Measurements from ENCODE around the gene UACA. TPM values are rescaled to one million over a fixed set of nuclear protein-coding genes. Genes with fewer than 3 reads are reported as not detected.

UACA gene
- total and polyA plus RNA-seq, 9 of the 15 experiments (the other 6 are each of a cell fraction or from before 2014, with no cell fraction given) = 0.06 to 0.33 (median 0.15) TPM; not detected in 5

- intact Hi-C loops (cut with micrococcal nuclease) (no loop called here), in situ Hi-C loops (cut with MboI) (no loop called here)
- H2AFZ ChIP-seq (ENCODE audit: low read depth, low read length) = no peak overlapping the region
- H3K4me2 ChIP-seq (ENCODE audit: insufficient read depth, low read length) = no peak overlapping the region
- ChIA-PET CTCF (ENCODE audit: low intra/inter-chr PET ratio) (no interaction called here), POLR2A (no interaction called here)
- FAIRE-seq = no peak
- no peaks in the 10 kb centered on the region for H3K9me1 ChIP-seq (ENCODE audit: control insufficient read depth, insufficient read depth, low read length)
- H3K9ac ChIP-seq (ENCODE audit: insufficient read depth in 1 of 2, low read depth in 2 of 2, low read length in 2 of 2) = no peak overlapping the region
- no TSS peak for BruUV-seq (replicated peaks)
- 0% methylated on average over 5 of the region's 5 CpGs for WGBS (ENCODE audit: insufficient coverage, low coverage, missing lambda C conversion rate)
- H3K4me3 ChIP-seq = no peak overlapping the region
- no peak for ATAC-seq
- no peaks in the 10 kb centered on the region for H3K9me3 ChIP-seq (replicated peaks; ENCODE audit: control insufficient read depth, insufficient read depth, low read depth, low read length)
- H3K27ac ChIP-seq (ENCODE audit: extremely low read depth, low read depth, low read length) = no peak overlapping the region
- H3K4me1 ChIP-seq (replicated peaks in 1 of 2; ENCODE audit: control insufficient read depth in 2 of 2, insufficient read depth in 2 of 2, low read length in 2 of 2) = no peaks in the 10 kb centered on the region
- H4K20me1 ChIP-seq (replicated peaks; ENCODE audit: control insufficient read depth, insufficient read depth, low read length) = no peaks in the 10 kb centered on the region
- no peaks in the 10 kb centered on the region for H3K79me2 ChIP-seq (ENCODE audit: control insufficient read depth, insufficient read depth, low read length)
- H3K36me3 ChIP-seq (ENCODE audit: control insufficient read depth, insufficient read depth, low read length) = no peaks in the 10 kb centered on the region
- peaks cover 0 to 8% of the 10 kb centered on the region in 2 experiments; a peak in 2 of 5 replicates for H3K27me3 ChIP-seq (ENCODE audit: control insufficient read depth in 2 of 2, insufficient read depth in 2 of 2, low read length in 2 of 2)
- DNase-seq (ENCODE audit: extremely low read depth in 1 of 4, low spot score in 3 of 4) = no peak
- TF ChIP-seq SOX6 (IDR thresholded peaks at IDR 0.05) (no peak), ARID3B (CRISPR knock-in tag; IDR thresholded peaks at IDR 0.05; ENCODE audit: borderline replicate concordance) (no peak), ZBTB34 (CRISPR knock-in tag; IDR thresholded peaks at IDR 0.05) (no peak), RAD51 (IDR thresholded peaks at IDR 0.05; ENCODE audit: borderline replicate concordance, low read depth) (no peak), NCOA1 (IDR thresholded peaks at IDR 0.05; ENCODE audit: low read depth) (no peak), EP300 (IDR thresholded peaks at IDR 0.05; ENCODE audit: low read length) (no peak), ZNF561 (CRISPR knock-in tag; conservative IDR thresholded peaks at IDR 0.05) (no peak), ZNF695 (CRISPR knock-in tag; IDR thresholded peaks at IDR 0.05) (no peak), SMC3 (conservative IDR thresholded peaks at IDR 0.05; ENCODE audit: insufficient read depth, low read depth, low read length) (no peak), STAT5A (IDR thresholded peaks at IDR 0.05; ENCODE audit: borderline replicate concordance, low read length) (no peak)
- TF ChIP-seq, protein P1, sequence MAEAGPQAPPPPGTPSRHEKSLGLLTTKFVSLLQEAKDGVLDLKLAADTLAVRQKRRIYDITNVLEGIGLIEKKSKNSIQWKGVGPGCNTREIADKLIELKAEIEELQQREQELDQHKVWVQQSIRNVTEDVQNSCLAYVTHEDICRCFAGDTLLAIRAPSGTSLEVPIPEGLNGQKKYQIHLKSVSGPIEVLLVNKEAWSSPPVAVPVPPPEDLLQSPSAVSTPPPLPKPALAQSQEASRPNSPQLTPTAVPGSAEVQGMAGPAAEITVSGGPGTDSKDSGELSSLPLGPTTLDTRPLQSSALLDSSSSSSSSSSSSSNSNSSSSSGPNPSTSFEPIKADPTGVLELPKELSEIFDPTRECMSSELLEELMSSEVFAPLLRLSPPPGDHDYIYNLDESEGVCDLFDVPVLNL (CRISPR knock-in tag; IDR thresholded peaks at IDR 0.05; ENCODE audit: low read depth) = no peak
- TF ChIP-seq, protein P2, sequence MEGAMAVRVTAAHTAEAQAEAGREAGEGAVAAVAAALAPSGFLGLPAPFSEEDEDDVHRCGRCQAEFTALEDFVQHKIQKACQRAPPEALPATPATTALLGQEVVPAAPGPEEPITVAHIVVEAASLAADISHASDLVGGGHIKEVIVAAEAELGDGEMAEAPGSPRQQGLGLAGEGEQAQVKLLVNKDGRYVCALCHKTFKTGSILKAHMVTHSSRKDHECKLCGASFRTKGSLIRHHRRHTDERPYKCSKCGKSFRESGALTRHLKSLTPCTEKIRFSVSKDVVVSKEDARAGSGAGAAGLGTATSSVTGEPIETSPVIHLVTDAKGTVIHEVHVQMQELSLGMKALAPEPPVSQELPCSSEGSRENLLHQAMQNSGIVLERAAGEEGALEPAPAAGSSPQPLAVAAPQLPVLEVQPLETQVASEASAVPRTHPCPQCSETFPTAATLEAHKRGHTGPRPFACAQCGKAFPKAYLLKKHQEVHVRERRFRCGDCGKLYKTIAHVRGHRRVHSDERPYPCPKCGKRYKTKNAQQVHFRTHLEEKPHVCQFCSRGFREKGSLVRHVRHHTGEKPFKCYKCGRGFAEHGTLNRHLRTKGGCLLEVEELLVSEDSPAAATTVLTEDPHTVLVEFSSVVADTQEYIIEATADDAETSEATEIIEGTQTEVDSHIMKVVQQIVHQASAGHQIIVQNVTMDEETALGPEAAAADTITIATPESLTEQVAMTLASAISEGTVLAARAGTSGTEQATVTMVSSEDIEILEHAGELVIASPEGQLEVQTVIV (CRISPR knock-in tag; IDR thresholded peaks at IDR 0.05; ENCODE audit: borderline replicate concordance) = no peak
- TF ChIP-seq, protein P3, sequence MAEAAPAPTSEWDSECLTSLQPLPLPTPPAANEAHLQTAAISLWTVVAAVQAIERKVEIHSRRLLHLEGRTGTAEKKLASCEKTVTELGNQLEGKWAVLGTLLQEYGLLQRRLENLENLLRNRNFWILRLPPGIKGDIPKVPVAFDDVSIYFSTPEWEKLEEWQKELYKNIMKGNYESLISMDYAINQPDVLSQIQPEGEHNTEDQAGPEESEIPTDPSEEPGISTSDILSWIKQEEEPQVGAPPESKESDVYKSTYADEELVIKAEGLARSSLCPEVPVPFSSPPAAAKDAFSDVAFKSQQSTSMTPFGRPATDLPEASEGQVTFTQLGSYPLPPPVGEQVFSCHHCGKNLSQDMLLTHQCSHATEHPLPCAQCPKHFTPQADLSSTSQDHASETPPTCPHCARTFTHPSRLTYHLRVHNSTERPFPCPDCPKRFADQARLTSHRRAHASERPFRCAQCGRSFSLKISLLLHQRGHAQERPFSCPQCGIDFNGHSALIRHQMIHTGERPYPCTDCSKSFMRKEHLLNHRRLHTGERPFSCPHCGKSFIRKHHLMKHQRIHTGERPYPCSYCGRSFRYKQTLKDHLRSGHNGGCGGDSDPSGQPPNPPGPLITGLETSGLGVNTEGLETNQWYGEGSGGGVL (CRISPR knock-in tag; IDR thresholded peaks at IDR 0.05) = no peak
- TF ChIP-seq, protein P4, sequence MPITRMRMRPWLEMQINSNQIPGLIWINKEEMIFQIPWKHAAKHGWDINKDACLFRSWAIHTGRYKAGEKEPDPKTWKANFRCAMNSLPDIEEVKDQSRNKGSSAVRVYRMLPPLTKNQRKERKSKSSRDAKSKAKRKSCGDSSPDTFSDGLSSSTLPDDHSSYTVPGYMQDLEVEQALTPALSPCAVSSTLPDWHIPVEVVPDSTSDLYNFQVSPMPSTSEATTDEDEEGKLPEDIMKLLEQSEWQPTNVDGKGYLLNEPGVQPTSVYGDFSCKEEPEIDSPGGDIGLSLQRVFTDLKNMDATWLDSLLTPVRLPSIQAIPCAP (CRISPR knock-in tag; IDR thresholded peaks at IDR 0.05; ENCODE audit: borderline replicate concordance) = no peak
Observed at GRCh38 chr15:70797464-70797863, 34.1 kb upstream of the UACA start.

Data from K562 (cell line).